HG03280 (cell line): Measurements from ENCODE around the gene HCFC1R1.

Experiments used
- ATAC-seq: cut with Tn5 transposase; IDR thresholded peaks from one replicate; pipeline ENCODE4 v1.9.1; 2021; ENCODE audit warnings: mild to moderate bottlenecking, moderate library complexity; ENCODE audit not compliant: unreplicated experiment

The HCFC1R1 gene

DNA sequence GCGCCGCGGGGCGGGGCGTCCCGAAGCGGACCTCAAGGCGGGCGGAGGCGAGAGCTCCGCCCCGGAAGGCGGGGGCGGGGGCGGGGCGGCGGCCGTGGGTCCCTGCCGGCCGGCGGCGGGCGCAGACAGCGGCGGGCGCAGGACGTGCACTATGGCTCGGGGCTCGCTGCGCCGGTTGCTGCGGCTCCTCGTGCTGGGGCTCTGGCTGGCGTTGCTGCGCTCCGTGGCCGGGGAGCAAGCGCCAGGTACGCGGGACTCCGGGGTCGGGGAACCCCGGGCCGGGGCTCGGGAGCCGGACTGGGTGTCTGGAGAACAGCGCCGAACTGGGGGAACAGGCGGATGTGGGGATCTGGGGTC lies 3.5 kb downstream of the HCFC1R1 start, which contains the start of gene TNFRSF12A:
Gene TNFRSF12A, plus strand, starts transcription at position 122 of the 357 bp plus-strand sequence. Its CDS starts 30 bp downstream, at position 152.
- ATAC-seq = peak; percentile 34

DNA sequence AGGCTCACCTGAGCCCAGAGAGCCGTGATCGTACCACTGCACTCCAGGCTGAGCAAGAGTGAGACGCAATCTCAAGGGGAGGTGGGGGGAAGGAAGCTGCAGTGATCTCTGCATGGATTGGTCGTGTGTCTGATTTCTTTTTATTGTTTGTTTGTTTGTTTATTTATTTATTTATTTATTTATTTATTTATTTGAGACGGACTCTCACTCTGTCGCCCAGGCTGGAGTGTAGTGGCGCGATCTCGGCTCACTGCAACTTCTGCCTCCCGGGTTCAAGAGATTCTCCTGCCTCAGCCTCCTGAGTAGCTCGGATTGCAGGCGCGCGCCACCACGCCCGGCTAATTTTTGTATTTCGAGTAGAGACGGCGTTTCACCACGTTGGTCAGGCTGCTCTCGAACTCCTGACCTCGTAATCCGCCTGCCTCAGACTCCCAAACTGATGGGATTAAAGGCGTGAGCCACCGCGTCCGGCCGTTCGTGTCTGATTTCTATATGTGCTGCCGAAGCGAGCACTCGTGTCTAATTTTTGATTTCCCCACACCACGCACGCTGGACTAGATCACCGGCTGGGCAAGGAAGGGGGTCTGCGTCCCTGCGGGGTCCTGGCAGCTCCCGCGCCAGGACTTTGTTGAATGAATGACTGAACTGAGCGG lies 4.0 kb downstream of the HCFC1R1 start:
- ATAC-seq = no peak

- ATAC-seq = no peak
These were observed 5.8 kb downstream of the HCFC1R1 start, which contains the start of gene CLDN6 for GRCh38 chr16:3017794-3018506. TSS of gene CLDN6 (minus strand) at chr16:3018183. CDS start at chr16:3016021, 2,162 bp downstream.

DNA sequence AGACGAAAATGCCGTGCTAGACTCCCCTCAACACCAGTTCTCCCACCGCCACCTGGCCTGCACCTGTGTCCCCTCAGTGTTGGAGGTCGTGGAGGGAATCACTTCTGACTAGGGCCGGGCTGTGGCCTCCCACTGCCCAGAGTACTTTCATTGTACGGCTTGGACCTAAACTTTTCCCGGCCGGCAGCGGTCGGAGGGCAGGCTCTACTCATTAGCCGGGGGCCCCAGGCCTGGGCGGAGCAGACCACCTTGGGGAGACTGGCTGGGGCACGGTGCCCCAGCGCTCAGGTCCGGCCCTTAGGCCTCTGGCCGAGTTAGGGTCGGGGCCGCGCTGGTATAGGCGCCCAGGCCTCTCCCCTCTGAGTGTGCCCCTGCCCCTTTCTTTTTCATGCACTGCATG lies 6.4 kb downstream of the HCFC1R1 start:
- no peak for ATAC-seq

GRCh38 chr16:3015865-3016521 lies 7.7 kb downstream of the HCFC1R1 start:
- ATAC-seq = no peak

DNA sequence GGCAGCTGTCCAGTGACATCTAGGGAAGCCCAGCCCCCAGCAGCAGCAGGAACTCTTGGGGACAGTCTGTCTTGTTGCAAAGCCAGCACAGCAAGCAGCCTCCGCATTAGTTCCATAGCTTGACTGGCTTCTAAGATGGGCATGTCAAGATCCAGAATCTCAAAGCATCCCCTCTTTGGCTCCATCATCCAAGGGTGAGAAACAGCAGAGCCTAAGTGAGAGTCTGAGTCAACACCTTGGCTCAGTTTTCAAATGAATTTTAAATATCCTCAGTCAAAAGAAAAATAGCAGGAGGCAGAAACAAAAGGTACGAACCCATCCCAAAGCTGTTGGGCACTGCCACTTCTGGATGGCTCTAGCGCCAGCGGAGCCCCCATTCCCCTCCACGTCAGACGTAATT lies 8.8 kb downstream of the HCFC1R1 start:
- ATAC-seq = no peak

DNA sequence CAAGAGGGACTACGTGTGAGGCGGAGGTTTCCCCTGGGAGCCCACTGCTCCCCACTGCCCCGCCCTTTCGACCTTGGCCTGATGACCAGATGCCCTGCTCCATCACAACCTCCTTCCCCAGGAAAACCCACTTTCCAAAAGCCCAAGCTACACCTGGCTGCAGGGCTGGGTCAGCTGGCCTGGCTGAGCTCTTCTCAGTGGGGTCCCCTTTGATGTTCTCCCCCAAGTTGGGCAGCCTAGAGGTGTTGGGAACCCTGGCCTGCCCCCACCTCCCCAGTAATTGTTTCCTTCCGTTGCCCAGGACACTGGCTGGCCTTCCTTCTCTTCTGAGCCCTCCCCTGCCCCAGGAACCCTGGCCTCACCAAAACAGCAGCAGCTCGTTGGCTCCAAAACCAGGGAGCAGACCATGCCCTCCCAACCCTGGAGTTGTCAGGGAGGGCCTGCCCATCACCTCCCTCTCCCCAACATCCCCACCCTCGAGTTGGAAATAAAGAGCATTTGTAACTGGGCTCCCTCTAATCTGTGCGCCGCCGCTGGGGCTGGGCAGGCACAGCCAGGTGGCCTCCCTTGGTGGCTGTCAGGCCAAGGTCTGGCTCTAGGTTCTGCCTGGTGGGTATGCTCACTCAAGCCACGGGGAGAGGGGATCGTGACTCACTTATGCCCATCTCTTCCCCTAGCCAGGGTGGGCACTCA lies 9.6 kb downstream of the HCFC1R1 start:
- ATAC-seq = no peak

- no peak for ATAC-seq
These were observed 10.2 kb downstream of the HCFC1R1 start for GRCh38 chr16:3013491-3013951.

- no peak for ATAC-seq
These were observed 10.8 kb downstream of the HCFC1R1 start, which contains the start of gene CLDN9 for GRCh38 chr16:3012828-3013420. TSS of gene CLDN9 (plus strand) at chr16:3012923. CDS start at chr16:3013363, 440 bp downstream.

GRCh38 chr16:3012246-3012645 lies 11.5 kb downstream of the HCFC1R1 start:
- no peak for ATAC-seq

GRCh38 chr16:3010510-3010909 lies 13.2 kb downstream of the HCFC1R1 start:
- no peak for ATAC-seq

DNA sequence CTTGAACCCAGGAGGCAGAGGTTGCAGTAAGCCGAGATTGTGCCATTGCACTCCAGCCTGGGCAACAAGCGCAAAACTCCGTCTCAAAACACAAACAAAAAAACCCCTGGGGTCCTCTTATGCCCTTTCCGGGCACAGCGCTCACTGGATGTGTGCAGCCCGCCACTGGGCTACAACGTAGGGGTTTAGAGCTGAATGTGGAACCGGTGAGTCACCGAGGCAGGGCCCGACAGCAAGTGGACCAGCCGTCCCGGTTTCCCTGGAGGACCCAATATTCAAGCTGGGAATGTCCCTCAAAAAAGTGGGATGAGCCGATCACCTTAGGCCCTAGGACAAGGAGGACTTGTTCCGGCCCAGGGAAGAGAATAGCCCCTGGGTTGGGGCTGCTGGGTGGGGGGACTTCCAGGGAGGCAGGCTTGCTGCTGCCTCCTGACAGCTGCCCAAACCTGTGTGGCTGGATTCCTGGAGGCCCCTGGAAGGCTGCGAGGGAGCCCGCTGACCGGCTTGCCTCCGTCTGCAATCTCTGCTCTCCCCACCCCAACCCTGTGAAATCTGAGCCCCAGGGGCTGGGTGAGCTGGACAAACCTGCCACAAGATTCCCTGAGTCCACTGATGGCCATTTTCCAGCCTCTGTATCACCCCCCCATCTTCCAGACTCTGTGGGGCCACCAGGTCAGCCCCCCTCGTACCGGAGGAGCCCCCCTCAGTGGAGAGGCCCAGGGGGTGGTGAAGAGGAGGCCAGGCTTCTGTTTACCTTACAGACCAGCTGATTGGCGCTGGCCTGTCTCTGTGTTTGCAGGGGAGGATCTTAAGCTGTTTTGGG lies 14.0 kb downstream of the HCFC1R1 start:
- ATAC-seq = no peak

GRCh38 chr16:3008690-3009037 lies 15.1 kb downstream of the HCFC1R1 start:
- ATAC-seq = no peak

DNA sequence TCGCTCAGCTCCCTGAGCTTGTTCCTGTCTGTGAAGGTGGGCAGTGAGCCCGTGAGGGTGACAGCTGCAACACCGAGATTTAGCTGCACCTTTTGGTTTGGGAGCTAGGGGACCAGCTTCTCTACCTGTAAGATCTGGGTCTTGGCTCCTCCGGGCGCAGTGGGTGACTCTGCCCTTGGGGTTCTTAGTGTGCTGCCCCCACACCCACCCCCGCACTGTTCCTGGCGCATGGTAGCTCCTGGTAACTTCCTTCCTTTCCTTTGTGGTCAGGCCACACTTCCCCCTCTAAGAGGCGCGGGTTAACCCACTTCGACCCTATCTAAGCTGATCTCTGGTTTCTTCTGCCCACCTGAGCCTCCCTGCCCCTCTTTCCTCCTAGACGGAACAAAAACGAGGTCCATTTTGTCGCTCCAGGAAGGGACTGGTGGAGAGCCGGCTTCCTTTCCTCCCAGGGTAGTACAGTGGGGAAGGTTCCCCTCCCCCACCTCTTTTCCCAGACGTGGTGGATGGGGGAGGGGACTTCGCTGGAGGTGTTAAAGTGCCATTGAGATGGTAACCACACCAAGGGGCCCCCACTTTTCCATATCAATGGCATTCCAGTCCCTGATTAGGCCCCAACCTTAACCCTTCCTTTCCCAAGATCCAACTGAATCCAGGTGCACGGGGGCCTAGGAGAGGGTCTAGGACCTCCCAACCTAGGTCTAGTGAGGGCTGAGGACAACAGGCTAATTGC lies 15.6 kb downstream of the HCFC1R1 start:
- no peak for ATAC-seq

DNA sequence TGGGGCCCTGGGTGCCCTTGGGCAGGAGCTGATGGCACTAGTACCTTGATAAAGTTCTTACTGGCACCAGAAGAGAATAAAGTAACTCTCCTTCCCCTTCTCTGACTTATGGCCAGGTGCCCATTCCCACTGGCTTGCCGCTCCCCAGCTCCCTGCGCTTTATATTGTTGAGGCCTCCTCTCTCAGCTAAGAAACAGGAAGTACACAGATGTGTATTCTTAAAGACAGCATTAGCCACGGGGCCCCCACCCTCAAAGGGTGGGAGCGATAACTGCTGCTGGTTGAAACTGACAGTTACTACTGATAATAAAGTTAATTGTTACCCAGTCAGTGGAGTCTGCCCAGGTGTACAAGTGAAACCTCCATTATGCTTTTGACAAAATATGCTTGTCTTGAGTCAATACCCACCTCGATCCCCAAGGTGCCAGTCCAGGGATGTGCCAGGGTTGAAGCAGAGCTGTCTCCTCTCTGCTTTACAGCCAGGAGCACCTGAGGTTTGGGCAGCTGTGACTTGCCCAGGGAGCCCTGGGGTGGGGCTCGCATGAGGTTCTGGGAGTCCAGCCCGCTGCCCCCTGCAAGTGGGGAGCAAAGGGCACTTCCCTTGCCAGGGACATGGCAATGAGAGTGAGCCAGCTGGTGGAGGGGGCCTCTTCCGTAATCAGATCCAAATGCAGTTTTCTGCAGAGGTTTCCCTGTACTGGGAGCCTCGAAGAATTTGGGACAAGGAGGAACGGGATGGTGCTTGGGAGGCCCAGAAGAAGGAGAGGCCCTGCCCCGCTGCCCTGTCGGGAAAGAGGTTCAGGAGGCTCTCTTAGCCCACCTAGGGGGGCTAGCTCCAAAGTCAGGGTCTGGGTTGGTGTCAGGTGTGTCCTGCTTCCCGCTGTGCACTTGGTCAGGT lies 16.4 kb downstream of the HCFC1R1 start:
- ATAC-seq = no peak

DNA sequence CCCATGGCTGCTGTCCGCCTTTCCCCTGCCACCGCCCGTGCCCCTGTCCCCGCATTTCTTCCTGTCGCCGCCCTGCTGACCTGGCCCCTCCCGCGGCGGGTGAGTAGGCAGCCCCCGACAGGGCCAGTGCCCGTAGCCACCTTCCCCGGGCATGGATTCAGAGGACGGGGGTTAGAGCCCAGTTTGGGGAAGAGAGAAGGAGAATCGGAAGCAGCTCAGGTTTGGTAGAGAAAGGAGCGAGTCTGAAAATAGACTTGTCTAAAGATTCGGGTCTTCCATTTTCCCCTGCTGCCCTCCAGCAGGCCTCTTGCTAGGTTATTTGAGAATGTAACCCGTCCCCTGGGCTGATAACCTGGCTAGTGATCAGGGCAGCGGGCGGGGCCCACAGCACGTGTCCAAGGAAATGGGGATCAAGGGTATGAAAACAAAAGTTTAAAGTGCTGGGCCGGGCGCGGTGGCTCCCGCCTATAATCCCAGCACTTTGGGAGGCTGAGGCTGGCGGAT lies 18.9 kb downstream of the HCFC1R1 start:
- ATAC-seq = no peak

DNA sequence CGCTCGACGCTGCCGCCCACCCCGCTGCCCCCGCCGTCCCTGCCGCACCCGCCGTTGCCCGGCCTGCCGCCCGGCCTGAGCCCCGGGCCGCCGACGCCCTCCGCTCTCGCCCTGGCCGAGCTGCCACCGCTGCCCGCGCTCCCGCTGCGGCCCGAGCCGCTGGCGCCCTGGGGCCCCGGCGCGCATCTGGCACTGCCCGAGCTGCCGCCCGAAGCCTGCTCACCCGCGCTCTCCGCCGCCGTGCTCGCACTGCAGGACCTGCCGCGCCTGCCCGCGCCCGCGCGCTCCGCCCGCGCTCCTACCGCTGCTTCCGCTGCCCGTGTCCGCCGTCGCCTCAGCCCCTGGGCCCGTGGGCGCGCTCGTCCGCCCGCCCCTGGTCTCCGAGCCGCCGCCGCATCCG lies 19.4 kb downstream of the HCFC1R1 start:
- peak; percentile 16 for ATAC-seq
